Measurements from ENCODE around the gene S100A2.

The S100A2 gene

DNA sequence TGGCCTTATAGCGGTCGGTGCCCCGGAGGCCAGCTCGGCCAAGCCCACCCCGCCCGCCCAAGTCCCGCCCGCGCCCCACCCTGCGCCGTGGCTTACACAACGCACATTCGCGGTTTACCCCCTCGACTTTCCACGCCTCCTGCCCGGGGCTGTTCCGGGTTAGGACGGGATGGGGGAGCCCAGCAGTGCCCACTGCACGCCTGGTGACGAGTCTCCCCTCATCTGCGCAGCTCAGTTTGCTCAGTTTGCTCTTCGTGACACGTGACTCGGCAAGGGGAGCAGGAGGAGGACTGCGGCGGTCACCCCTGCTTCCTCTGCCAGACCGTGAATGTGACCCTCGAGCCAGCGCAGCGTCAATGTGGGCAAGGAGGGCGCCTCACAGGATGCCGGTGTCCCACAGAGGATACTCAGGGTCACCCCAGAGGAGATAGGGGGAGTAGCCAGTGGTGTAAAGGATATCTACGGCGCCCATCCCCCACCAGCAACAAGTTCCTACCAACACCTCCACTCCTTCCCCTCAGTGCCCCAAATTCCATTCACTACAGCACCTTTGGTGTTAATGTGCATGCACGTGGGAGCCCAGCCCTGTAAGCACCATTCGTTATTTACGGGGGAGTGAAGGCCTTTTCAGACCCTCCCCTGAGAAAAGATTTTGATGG, 29.5 kb downstream of the S100A2 start:
- H3K9me3 ChIP-seq (ENCODE audit: severe bottlenecking) = no peaks in the 10 kb centered on the region
- TF ChIP-seq, protein P1, sequence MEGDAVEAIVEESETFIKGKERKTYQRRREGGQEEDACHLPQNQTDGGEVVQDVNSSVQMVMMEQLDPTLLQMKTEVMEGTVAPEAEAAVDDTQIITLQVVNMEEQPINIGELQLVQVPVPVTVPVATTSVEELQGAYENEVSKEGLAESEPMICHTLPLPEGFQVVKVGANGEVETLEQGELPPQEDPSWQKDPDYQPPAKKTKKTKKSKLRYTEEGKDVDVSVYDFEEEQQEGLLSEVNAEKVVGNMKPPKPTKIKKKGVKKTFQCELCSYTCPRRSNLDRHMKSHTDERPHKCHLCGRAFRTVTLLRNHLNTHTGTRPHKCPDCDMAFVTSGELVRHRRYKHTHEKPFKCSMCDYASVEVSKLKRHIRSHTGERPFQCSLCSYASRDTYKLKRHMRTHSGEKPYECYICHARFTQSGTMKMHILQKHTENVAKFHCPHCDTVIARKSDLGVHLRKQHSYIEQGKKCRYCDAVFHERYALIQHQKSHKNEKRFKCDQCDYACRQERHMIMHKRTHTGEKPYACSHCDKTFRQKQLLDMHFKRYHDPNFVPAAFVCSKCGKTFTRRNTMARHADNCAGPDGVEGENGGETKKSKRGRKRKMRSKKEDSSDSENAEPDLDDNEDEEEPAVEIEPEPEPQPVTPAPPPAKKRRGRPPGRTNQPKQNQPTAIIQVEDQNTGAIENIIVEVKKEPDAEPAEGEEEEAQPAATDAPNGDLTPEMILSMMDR (IDR thresholded peaks at IDR 0.05; ENCODE audit: low read depth, low read length) = 0 out of 2 replicates have a peak, but pooled peaks have one; percentile 6
- DNase-seq = peak; percentile 62
- H3K27me3 ChIP-seq (ENCODE audit: insufficient read depth, low read depth, severe bottlenecking) = no peaks in the 10 kb centered on the region
- peak overlapping the region; percentile 37 for H3K27ac ChIP-seq
- peak overlapping the region; percentile 40 for H3K4me3 ChIP-seq (ENCODE audit: low read depth, low read length)
- no peaks in the 10 kb centered on the region for H3K36me3 ChIP-seq

DNA sequence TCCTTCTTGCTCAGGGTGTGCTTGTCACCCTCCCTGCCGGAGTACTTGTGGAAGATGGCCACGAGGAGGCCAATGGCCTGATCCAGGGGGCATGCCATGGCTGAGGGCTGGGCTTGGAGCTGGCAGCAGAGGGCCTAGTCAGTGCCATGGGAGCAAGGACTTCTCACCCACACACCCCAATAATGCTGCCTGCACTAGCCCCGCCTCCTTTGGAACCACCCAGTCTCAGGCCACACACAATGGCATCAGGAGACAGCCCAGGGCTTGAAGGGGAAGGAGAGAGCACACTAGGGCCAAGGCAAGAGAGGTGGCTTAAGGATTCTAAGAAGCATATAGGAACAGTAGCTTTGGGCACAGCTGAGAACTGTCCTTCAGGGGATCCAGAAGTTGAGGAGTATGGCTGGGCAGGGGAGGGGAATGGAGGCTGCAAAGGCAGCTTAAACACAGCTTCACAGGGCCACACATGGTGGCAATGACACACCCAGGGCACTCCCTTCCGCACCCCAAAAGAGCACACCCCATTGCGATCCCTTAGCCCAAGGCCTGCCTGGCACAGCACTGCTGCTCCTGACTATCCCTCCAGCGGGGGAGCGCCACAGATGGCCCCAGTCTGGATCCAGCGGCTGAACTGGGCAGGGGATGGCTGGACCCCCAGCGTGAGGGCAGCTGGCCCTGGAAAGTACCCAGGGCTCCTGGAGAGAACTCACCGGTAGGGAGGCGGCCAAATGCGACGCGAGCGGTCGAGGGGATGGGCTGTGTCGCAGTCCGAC, 30.2 kb downstream of the S100A2 start, which contains the start of gene S100A6:
S100A6 (minus strand) TSS at position 750 of the 770 bp plus-strand sequence; CDS start at position 98, 652 bp downstream.
- Histone ChIP-seq H3K27me3 (ENCODE audit: insufficient read depth, low read depth, severe bottlenecking) (no peaks in the 10 kb centered on the region), H3K27ac (peak within 1 kb of the TSS; percentile 37), H3K9me3 (ENCODE audit: severe bottlenecking) (no peaks in the 10 kb centered on the region), H3K4me3 (ENCODE audit: low read depth, low read length) (peak within 1 kb of the TSS; percentile 40), H3K36me3 (no peaks in the 10 kb centered on the region)
- DNase-seq = no peak
- TF ChIP-seq, protein P1 (IDR thresholded peaks at IDR 0.05; ENCODE audit: low read depth, low read length) = no peak

DNA sequence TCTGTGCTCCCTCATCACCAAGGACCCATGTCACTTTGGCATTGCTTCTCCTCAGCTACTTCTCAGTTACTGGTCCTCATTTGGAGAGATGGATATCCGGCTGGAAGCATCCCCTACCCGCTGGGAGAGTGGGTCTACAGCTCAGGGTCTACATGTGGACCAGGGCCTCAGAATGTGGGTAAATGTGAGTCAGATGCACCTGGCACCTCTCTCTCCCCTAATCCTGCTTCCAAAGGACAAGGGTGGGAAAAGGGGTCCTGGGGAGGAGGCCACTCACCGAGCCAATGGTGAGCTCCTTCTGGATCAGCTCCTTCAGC, 30.8 kb downstream of the S100A2 start:
- Histone ChIP-seq H3K4me3 (ENCODE audit: low read depth, low read length) (no peak overlapping the region), H3K9me3 (ENCODE audit: severe bottlenecking) (no peaks in the 10 kb centered on the region), H3K36me3 (no peaks in the 10 kb centered on the region), H3K27me3 (ENCODE audit: insufficient read depth, low read depth, severe bottlenecking) (no peaks in the 10 kb centered on the region), H3K27ac (no peak overlapping the region)
- TF ChIP-seq, protein P1 (IDR thresholded peaks at IDR 0.05; ENCODE audit: low read depth, low read length) = no peak
- DNase-seq = no peak

DNA sequence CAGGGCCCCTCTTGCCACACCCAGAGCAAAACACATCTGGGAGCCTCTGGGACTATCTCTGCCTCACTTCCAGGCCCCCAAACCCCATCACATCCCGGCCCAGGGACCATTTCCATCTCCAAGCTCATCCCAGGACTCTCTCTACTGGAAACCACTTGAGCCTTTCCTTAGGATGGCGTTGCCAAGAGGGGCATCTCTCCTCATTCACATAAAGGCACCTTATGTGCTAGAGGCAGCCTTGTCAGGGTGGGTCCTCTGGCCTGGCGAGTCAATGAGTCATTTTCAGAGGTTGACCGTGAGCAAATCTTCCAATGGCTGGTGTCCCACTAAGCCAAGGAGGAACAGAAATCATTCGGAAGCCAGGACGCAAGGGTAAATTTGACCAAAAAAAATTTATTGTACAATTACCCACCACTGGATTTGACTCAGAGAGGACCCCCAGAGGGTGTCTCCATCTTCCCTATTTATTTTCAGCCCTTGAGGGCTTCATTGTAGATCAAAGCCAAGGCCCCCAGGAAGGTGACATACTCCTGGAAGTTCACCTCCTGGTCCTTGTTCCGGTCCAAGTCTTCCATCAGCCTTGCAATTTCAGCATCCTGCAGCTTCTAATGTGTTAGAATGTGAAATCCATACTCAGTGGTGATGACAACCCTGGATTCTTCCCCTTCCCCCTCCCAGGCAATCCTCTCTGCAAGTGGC, 31.3 kb downstream of the S100A2 start:
- no peaks in the 10 kb centered on the region for H3K36me3 ChIP-seq
- H3K27me3 ChIP-seq (ENCODE audit: insufficient read depth, low read depth, severe bottlenecking) = no peaks in the 10 kb centered on the region
- TF ChIP-seq, protein P1 (IDR thresholded peaks at IDR 0.05; ENCODE audit: low read depth, low read length) = no peak
- H3K27ac ChIP-seq = peak overlapping the region; percentile 81
- no peaks in the 10 kb centered on the region for H3K9me3 ChIP-seq (ENCODE audit: severe bottlenecking)
- no peak overlapping the region for H3K4me3 ChIP-seq (ENCODE audit: low read depth, low read length)
- no peak for DNase-seq

DNA sequence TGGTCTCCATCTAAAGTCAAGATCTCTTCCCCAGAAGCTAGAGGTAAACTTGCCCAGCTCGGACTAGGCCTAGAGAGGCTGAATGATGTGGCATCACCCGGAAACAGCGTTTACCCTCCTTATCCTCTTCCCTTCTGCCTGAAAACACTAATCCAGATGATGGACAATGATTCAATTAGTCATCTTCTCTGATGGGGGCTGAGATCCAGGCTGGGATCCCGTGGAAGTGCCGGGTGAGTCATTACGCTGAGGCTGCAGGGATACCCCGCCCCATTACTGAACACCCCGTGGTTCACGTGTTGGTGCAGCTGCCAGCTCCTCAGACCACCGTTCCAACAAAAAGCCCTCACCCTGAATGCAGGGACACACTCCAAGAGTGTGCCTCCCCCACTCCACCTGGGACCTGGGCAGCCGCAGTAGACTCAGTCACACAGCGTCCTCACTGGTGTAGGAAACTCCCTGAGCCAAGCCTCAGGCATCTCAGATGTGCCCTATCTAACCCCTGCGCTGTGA, 31.9 kb downstream of the S100A2 start:
- no peaks in the 10 kb centered on the region for H3K9me3 ChIP-seq (ENCODE audit: severe bottlenecking)
- peak; percentile 85 for DNase-seq
- H3K27me3 ChIP-seq (ENCODE audit: insufficient read depth, low read depth, severe bottlenecking) = no peaks in the 10 kb centered on the region
- H3K27ac ChIP-seq = peak overlapping the region; percentile 81
- H3K4me3 ChIP-seq (ENCODE audit: low read depth, low read length) = peak overlapping the region; percentile 21
- H3K36me3 ChIP-seq = no peaks in the 10 kb centered on the region
- TF ChIP-seq, protein P1 (IDR thresholded peaks at IDR 0.05; ENCODE audit: low read depth, low read length) = no peak

Measured in WERI-Rb-1 (cell line).